Endothelial cell of umbilical vein (primary cell): Measurements from ENCODE around the gene CHN2. TPM values are rescaled to one million over a fixed set of nuclear protein-coding genes. Genes with fewer than 3 reads are reported as not detected.

ENCODE experiments used
- BruUV-seq: library from RNA; stranded (reverse); fragments of 400-500 nt; replicated peaks from 2 replicates; lab custom pipeline; 2021; lab: Mats Ljungman, UMichigan
- CTCF ChIA-PET: fragments of 300-600, 350-600 bp; sonication (Branson Sonifier 250); formaldehyde crosslinking; loops from one replicate; lab custom pipeline; 2021; ENCODE audit warnings: antibody characterized with exemption, inconsistent platforms; lab: Charles Lee
- POLR2A ChIA-PET: fragments of 300-600, 350-600 bp; sonication (Branson Sonifier 250); formaldehyde crosslinking; loops from one replicate; lab custom pipeline; 2021; ENCODE audit warnings: antibody characterized with exemption, inconsistent platforms; lab: Charles Lee
- DNase-seq: peaks from one replicate; pipeline ENCODE4 v3.0.0-alpha.2; 2011; ENCODE audit warnings: low read depth, low spot score
- FAIRE-seq: peaks from 2 replicates; lab custom pipeline; 2011; peaks lifted over from hg19 to GRCh38; lab: Jason Lieb, UNC
- H2AFZ ChIP-seq: 2 replicates; pipeline ENCODE4 v1.6.0; 2012; ENCODE audit warnings: low read depth, low read length, control low read depth, inconsistent platforms
- H3K27ac ChIP-seq: 2 replicates; pipeline ENCODE4 v1.5.1; 2011; ENCODE audit warnings: low read depth, mild to moderate bottlenecking, control low read depth, low read length, moderate library complexity; ENCODE audit not compliant: insufficient read depth
- H3K27me3 ChIP-seq, 2 experiments: 2 replicates each; pipeline versions ENCODE4 v1.6.0 to v1.6.1; 2011; ENCODE audit warnings: low read length in 2 of 2, mixed read lengths in 1 of 2; ENCODE audit not compliant: control insufficient read depth in 2 of 2, insufficient read depth in 2 of 2
- H3K36me3 ChIP-seq, 2 experiments: 2 replicates in 1 of 2; 3 replicates in 1 of 2; pipeline ENCODE4 v1.5.1; 2011; ENCODE audit warnings: low read length in 2 of 2, mild to moderate bottlenecking in 1 of 2, moderate library complexity in 1 of 2; ENCODE audit not compliant: control insufficient read depth in 2 of 2, insufficient read depth in 2 of 2; ENCODE audit errors: extremely low read depth in 1 of 2
- H3K4me1 ChIP-seq: 3 replicates; pipeline ENCODE4 v1.5.1; 2011; ENCODE audit warnings: mild to moderate bottlenecking, low read length; ENCODE audit not compliant: control insufficient read depth, insufficient read depth; ENCODE audit errors: extremely low read depth
- H3K4me2 ChIP-seq: 2 replicates; pipeline ENCODE4 v1.6.1; 2011; ENCODE audit warnings: low read length, control low read depth, mixed read lengths; ENCODE audit not compliant: insufficient read depth
- H3K4me3 ChIP-seq, 3 experiments: fragments of 200-600 bp in 1 of 3; sonication (generic), shearing (Covaris generic) in 1 of 3; replicated peaks in 1 of 3; 2 replicates each; pipeline ENCODE4 v1.5.1; 2011 to 2016; ENCODE audit warnings: control low read depth in 3 of 3, low read length in 3 of 3, mild to moderate bottlenecking in 2 of 3, inconsistent platforms in 1 of 3, low read depth in 1 of 3, moderate library complexity in 1 of 3; ENCODE audit not compliant: insufficient read depth in 1 of 3
- H3K79me2 ChIP-seq: 2 replicates; pipeline ENCODE4 v1.6.0; 2012; ENCODE audit warnings: low read length, inconsistent platforms; ENCODE audit not compliant: control insufficient read depth, insufficient read depth
- H3K9ac ChIP-seq: replicated peaks from 2 replicates; pipeline ENCODE3; 2011; ENCODE audit warnings: low read length, control low read depth; ENCODE audit not compliant: insufficient read depth; ENCODE audit errors: extremely low read depth
- H3K9me1 ChIP-seq: replicated peaks from 3 replicates; pipeline ENCODE4 v1.6.0; 2011; ENCODE audit warnings: mild to moderate bottlenecking, low read length; ENCODE audit not compliant: control insufficient read depth, insufficient read depth; ENCODE audit errors: extremely low read depth
- H3K9me3 ChIP-seq: replicated peaks from 2 replicates; pipeline ENCODE4 v1.5.1; 2012; ENCODE audit warnings: low read length, inconsistent platforms; ENCODE audit not compliant: control insufficient read depth, insufficient read depth
- H4K20me1 ChIP-seq: replicated peaks from 2 replicates; pipeline ENCODE3; 2011; ENCODE audit warnings: mild to moderate bottlenecking, low read length; ENCODE audit not compliant: control insufficient read depth, insufficient read depth; ENCODE audit errors: extremely low read depth
- EZH2 ChIP-seq: IDR thresholded peaks from 2 replicates; pipeline ENCODE4 v1.6.1; 2012; ENCODE audit warnings: borderline replicate concordance, low read depth, mild to moderate bottlenecking, moderate library complexity, low read length, inconsistent platforms; ENCODE audit not compliant: severe bottlenecking
- FOS ChIP-seq: IDR thresholded peaks from 2 replicates; pipeline ENCODE4 v1.6.1; 2011; ENCODE audit warnings: mild to moderate bottlenecking, low read length, moderate library complexity, borderline replicate concordance; ENCODE audit not compliant: insufficient read depth
- GATA2 ChIP-seq: IDR thresholded peaks from 2 replicates; pipeline ENCODE4 v1.7.0; 2011; ENCODE audit warnings: low read depth, mild to moderate bottlenecking, moderate library complexity, mixed read lengths, low read length; ENCODE audit not compliant: insufficient read length, insufficient read depth
- JUN ChIP-seq: IDR thresholded peaks from 2 replicates; pipeline ENCODE4 v1.6.1; 2011; ENCODE audit warnings: borderline replicate concordance, low read depth; ENCODE audit not compliant: insufficient read length, insufficient read depth
- MYC ChIP-seq: IDR thresholded peaks from one replicate; pipeline ENCODE4 v1.6.1; 2011; ENCODE audit warnings: mild to moderate bottlenecking, low read depth, low read length
- POLR2A ChIP-seq: IDR thresholded peaks from 2 replicates; pipeline ENCODE4 v1.6.1; 2012; ENCODE audit warnings: low read depth, mild to moderate bottlenecking, control low read depth, low read length
- POLR2AphosphoS5 ChIP-seq: IDR thresholded peaks from 2 replicates; pipeline ENCODE4 v1.6.1; 2012; ENCODE audit warnings: low read depth, mild to moderate bottlenecking, control low read depth, low read length, moderate library complexity; ENCODE audit not compliant: insufficient read depth
- dilution Hi-C: fragments of 300-500 bp; cut with MboI; formaldehyde crosslinking; loops from one replicate; pipeline ENCODE4 v1.15.0; 2019; ENCODE audit warnings: low sequenced_read_pairs; ENCODE audit not compliant: extremely low pct_ligation_motif_present
- intact Hi-C: fragments of 100-400 bp; cut with micrococcal nuclease; formaldehyde crosslinking; loops from one replicate; pipeline ENCODE4 v1.10.0; 2022
- polyA plus RNA-seq, 4 experiments: library from polyadenylated mRNA; depleted of rRNA in 3 of 4; stranded (reverse) in 3 of 4; unstranded in 1 of 4; fragments of >200 nt; gene quantifications; 2 replicates each; pipeline versions ENCODE4 v1.2.1 to v1.2.3, GENCODE V29; 2011 to 2012; ENCODE audit warnings: missing spikeins in 1 of 4
- total RNA-seq: library from RNA; stranded (reverse); gene quantifications from 2 replicates; pipeline ENCODE4 v1.2.3, GENCODE V29; 2021
- TF ChIP-seq, protein P1 (sequence below): IDR thresholded peaks from 2 replicates; pipeline ENCODE4 v1.6.1; 2011; ENCODE audit not compliant: insufficient read depth, insufficient read length
- TF ChIP-seq, protein P2 (sequence below), 2 donors: IDR thresholded peaks; 1 replicate in 1 of 2; 2 replicates in 1 of 2; pipeline ENCODE4 v1.5.1; 2011; ENCODE audit warnings: low read length in 2 of 2, mild to moderate bottlenecking in 2 of 2, moderate library complexity in 2 of 2, control low read depth in 1 of 2, inconsistent platforms in 1 of 2, low read depth in 1 of 2; ENCODE audit not compliant: insufficient read depth in 1 of 2; ENCODE audit errors: extremely low read depth in 1 of 2

The CHN2 gene
- total and polyA plus RNA-seq, 2 donors (not counting 3 experiments of a cell fraction or from before 2014, with no cell fraction given): 1.4 to 5.0 TPM

DNA sequence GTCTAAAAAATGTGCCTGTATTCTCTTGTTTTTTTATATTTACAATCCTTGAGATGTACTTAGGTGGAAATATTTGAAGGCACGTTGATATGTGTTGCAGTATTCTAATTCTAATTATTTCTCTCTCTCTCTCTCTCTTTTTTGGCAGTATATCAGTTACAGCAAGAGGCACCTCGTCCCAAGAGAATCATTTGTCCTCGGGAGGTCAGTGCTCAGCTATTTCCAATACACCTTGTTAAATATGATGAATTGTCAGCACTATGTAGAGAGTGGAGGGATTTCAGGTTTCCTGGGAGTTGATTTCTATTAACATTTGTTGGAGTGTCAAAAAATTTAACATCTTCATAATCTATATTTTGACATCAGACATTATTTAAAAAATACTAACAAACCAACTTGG, 173.2 kb downstream of the CHN2 start:
- POLR2A ChIA-PET: no interaction called here
- dilution Hi-C loops: no loop called here
- BruUV-seq: no TSS peak

More for the DNA sequence above, 173.2 kb downstream of the CHN2 start:
- Histone ChIP-seq H3K79me2 (no peaks in the 10 kb centered on the region), H3K4me1 (no peaks in the 10 kb centered on the region), H3K4me2 (no peak overlapping the region), H3K27ac (no peak overlapping the region), H3K27me3 (peaks cover 0 to 3% of the 10 kb centered on the region in 2 experiments), H2AFZ (no peak overlapping the region), H3K9ac (no peak overlapping the region), H3K36me3 (no peaks in the 10 kb centered on the region), H4K20me1 (no peaks in the 10 kb centered on the region), H3K9me3 (no peaks in the 10 kb centered on the region), H3K4me3 (no peak overlapping the region), H3K9me1 (no peaks in the 10 kb centered on the region)
- no peak for FAIRE-seq
- intact Hi-C loops: no loop called here
- TF ChIP-seq, protein P1, sequence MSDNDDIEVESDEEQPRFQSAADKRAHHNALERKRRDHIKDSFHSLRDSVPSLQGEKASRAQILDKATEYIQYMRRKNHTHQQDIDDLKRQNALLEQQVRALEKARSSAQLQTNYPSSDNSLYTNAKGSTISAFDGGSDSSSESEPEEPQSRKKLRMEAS: no peak
- TF ChIP-seq MYC (no peak), JUN (no peak), GATA2 (no peak), EZH2 (no peak), FOS (no peak), POLR2AphosphoS5 (no peak), POLR2A (no peak)
- TF ChIP-seq, protein P2, sequence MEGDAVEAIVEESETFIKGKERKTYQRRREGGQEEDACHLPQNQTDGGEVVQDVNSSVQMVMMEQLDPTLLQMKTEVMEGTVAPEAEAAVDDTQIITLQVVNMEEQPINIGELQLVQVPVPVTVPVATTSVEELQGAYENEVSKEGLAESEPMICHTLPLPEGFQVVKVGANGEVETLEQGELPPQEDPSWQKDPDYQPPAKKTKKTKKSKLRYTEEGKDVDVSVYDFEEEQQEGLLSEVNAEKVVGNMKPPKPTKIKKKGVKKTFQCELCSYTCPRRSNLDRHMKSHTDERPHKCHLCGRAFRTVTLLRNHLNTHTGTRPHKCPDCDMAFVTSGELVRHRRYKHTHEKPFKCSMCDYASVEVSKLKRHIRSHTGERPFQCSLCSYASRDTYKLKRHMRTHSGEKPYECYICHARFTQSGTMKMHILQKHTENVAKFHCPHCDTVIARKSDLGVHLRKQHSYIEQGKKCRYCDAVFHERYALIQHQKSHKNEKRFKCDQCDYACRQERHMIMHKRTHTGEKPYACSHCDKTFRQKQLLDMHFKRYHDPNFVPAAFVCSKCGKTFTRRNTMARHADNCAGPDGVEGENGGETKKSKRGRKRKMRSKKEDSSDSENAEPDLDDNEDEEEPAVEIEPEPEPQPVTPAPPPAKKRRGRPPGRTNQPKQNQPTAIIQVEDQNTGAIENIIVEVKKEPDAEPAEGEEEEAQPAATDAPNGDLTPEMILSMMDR (IDR thresholded peaks at IDR 0.05; ENCODE audit: extremely low read depth in 1 of 2, insufficient read depth in 1 of 2, low read depth in 1 of 2, low read length in 2 of 2): no peak
- CTCF ChIA-PET: no interaction called here
- DNase-seq: no peak
